HEK293 (cell line): Measurements from ENCODE around the gene BIN1.
A peak's percentile ranks its signal among the peaks of the same experiment; 100 is the strongest.

Experiments
- CTCF ChIA-PET: fragments of 350-600 bp; formaldehyde crosslinking; extraction: SDS; loops from one replicate; lab custom pipeline; 2021; ENCODE audit warnings: antibody characterized with exemption; lab: Yijun Ruan, JAX
- POLR2A ChIA-PET: fragments of 300-600 bp; formaldehyde crosslinking; extraction: SDS; loops from one replicate; lab custom pipeline; 2020; ENCODE audit warnings: antibody characterized with exemption, inconsistent platforms; lab: Yijun Ruan, JAX
- H3K27ac ChIP-seq: fragments of 200-500 bp; sonication (Bioruptor generic); 2 replicates; pipeline ENCODE4 v1.5.1; 2014; ENCODE audit warnings: low read depth, low read length, control low read depth, inconsistent platforms; ENCODE audit errors: extremely low read depth
- H3K36me3 ChIP-seq, 2 experiments: fragments of 200-500 bp in 1 of 2; sonication (Bioruptor generic) in 1 of 2; 1 replicate in 1 of 2; 2 replicates in 1 of 2; pipeline ENCODE4 v1.5.1; 2014 to 2017; ENCODE audit warnings: inconsistent platforms in 2 of 2, low read length in 2 of 2; ENCODE audit not compliant: control insufficient read depth in 2 of 2, insufficient read depth in 1 of 2
- H3K4me1 ChIP-seq: fragments of 200-500 bp; sonication (Bioruptor generic); 2 replicates; pipeline ENCODE4 v1.5.1; 2014; ENCODE audit warnings: mild to moderate bottlenecking, low read length, inconsistent platforms; ENCODE audit not compliant: control insufficient read depth, insufficient read depth
- H3K4me3 ChIP-seq: 2 replicates; pipeline ENCODE4 v1.5.1; 2011; ENCODE audit warnings: low read depth, mild to moderate bottlenecking, control low read depth, low read length, moderate library complexity
- H3K9me3 ChIP-seq: fragments of 200-500 bp; sonication (Bioruptor generic); 2 replicates; pipeline ENCODE4 v1.5.1; 2014; ENCODE audit warnings: low read depth, low read length, inconsistent platforms; ENCODE audit not compliant: control insufficient read depth, insufficient read depth
- MYNN ChIP-seq: fragments of 450-650 bp; formaldehyde crosslinking; IDR thresholded peaks from 2 replicates; pipeline ENCODE4 v1.5.1; 2016; ENCODE audit warnings: missing biosample characterization, missing genetic modification characterization, borderline replicate concordance
- SETDB1 ChIP-seq: IDR thresholded peaks from one replicate; pipeline ENCODE4 v1.6.1; 2017; ENCODE audit warnings: mild to moderate bottlenecking, low read length, moderate library complexity, mixed read lengths; ENCODE audit not compliant: insufficient read length
- ZNF19 ChIP-seq: fragments of 450-650 bp; formaldehyde crosslinking; IDR thresholded peaks from 2 replicates; pipeline ENCODE4; 2016; ENCODE audit warnings: missing biosample characterization, missing genetic modification characterization, low read depth
- ZNF514 ChIP-seq: fragments of 450-650 bp; formaldehyde crosslinking; IDR thresholded peaks from 2 replicates; pipeline ENCODE4 v1.5.1; 2016; ENCODE audit warnings: missing biosample characterization, missing genetic modification characterization
- ZNF621 ChIP-seq: fragments of 450-650 bp; formaldehyde crosslinking; IDR thresholded peaks from 2 replicates; pipeline ENCODE4 v1.5.1; 2017; ENCODE audit warnings: missing biosample characterization, missing genetic modification characterization
- ZNF626 ChIP-seq: fragments of 450-650 bp; sonication (Bioruptor Pico); formaldehyde crosslinking; IDR thresholded peaks from 2 replicates; pipeline ENCODE4 v1.5.1; 2018; ENCODE audit warnings: missing biosample characterization, missing genetic modification characterization, inconsistent platforms
- TF ChIP-seq, protein P1 (sequence below): fragments of 450-650 bp; formaldehyde crosslinking; IDR thresholded peaks from 2 replicates; pipeline ENCODE4 v1.5.1; 2016; ENCODE audit warnings: missing biosample characterization, missing genetic modification characterization
- TF ChIP-seq, protein P2 (sequence below): fragments of 450-650 bp; formaldehyde crosslinking; IDR thresholded peaks from 2 replicates; pipeline ENCODE4 v1.5.1; 2017; ENCODE audit warnings: missing biosample characterization, missing genetic modification characterization
- TF ChIP-seq, protein P3 (sequence below): fragments of 450-650 bp; formaldehyde crosslinking; IDR thresholded peaks from 2 replicates; pipeline ENCODE4 v1.5.1; 2016; ENCODE audit warnings: missing biosample characterization, missing genetic modification characterization, borderline replicate concordance
- TF ChIP-seq, protein P4 (sequence below): fragments of 450-650 bp; formaldehyde crosslinking; IDR thresholded peaks from 2 replicates; pipeline ENCODE4 v1.5.1; 2016; ENCODE audit warnings: missing biosample characterization, missing genetic modification characterization, borderline replicate concordance

Gene BIN1

DNA sequence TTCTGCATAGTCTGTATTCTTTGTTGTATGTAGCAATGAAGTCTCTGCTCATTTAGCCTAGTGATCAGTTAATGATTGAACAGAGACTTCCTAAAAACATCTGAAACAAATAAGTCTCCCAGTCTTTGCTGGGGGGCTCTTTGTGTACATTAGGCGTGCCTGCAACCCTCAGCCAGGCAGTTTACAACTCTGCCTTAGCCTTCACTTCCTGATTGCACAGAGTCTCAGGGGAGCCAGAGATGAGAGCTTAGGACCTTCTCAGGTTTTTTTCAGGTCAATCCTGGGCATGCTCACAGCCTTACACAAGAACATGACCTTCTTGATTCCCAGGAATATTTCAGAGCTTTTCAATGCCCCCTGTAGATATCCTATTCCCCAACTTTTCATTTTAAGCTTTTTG, 44.0 kb upstream of the BIN1 start:
- no peaks in the 10 kb centered on the region for H3K9me3 ChIP-seq
- no peaks in the 10 kb centered on the region for H3K36me3 ChIP-seq
- no peak overlapping the region for H3K27ac ChIP-seq
- H3K4me1 ChIP-seq: no peaks in the 10 kb centered on the region
- CTCF ChIA-PET: interaction anchor here (0.6 to 1.0 kb wide), 3 partner anchors 8 to 83 kb away, joined by 3 to 5 read pairs (median 3); no protein-coding TSS in a partner anchor
- POLR2A ChIA-PET: no interaction called here
- no peak overlapping the region for H3K4me3 ChIP-seq
- no peak for TF ChIP-seq ZNF621
- TF ChIP-seq, protein P1, sequence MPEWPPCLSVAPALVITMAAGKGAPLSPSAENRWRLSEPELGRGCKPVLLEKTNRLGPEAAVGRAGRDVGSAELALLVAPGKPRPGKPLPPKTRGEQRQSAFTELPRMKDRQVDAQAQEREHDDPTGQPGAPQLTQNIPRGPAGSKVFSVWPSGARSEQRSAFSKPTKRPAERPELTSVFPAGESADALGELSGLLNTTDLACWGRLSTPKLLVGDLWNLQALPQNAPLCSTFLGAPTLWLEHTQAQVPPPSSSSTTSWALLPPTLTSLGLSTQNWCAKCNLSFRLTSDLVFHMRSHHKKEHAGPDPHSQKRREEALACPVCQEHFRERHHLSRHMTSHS: no peak
- TF ChIP-seq, protein P2, sequence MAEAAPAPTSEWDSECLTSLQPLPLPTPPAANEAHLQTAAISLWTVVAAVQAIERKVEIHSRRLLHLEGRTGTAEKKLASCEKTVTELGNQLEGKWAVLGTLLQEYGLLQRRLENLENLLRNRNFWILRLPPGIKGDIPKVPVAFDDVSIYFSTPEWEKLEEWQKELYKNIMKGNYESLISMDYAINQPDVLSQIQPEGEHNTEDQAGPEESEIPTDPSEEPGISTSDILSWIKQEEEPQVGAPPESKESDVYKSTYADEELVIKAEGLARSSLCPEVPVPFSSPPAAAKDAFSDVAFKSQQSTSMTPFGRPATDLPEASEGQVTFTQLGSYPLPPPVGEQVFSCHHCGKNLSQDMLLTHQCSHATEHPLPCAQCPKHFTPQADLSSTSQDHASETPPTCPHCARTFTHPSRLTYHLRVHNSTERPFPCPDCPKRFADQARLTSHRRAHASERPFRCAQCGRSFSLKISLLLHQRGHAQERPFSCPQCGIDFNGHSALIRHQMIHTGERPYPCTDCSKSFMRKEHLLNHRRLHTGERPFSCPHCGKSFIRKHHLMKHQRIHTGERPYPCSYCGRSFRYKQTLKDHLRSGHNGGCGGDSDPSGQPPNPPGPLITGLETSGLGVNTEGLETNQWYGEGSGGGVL (tag by site-specific recombination): no peak
- TF ChIP-seq, protein P3, sequence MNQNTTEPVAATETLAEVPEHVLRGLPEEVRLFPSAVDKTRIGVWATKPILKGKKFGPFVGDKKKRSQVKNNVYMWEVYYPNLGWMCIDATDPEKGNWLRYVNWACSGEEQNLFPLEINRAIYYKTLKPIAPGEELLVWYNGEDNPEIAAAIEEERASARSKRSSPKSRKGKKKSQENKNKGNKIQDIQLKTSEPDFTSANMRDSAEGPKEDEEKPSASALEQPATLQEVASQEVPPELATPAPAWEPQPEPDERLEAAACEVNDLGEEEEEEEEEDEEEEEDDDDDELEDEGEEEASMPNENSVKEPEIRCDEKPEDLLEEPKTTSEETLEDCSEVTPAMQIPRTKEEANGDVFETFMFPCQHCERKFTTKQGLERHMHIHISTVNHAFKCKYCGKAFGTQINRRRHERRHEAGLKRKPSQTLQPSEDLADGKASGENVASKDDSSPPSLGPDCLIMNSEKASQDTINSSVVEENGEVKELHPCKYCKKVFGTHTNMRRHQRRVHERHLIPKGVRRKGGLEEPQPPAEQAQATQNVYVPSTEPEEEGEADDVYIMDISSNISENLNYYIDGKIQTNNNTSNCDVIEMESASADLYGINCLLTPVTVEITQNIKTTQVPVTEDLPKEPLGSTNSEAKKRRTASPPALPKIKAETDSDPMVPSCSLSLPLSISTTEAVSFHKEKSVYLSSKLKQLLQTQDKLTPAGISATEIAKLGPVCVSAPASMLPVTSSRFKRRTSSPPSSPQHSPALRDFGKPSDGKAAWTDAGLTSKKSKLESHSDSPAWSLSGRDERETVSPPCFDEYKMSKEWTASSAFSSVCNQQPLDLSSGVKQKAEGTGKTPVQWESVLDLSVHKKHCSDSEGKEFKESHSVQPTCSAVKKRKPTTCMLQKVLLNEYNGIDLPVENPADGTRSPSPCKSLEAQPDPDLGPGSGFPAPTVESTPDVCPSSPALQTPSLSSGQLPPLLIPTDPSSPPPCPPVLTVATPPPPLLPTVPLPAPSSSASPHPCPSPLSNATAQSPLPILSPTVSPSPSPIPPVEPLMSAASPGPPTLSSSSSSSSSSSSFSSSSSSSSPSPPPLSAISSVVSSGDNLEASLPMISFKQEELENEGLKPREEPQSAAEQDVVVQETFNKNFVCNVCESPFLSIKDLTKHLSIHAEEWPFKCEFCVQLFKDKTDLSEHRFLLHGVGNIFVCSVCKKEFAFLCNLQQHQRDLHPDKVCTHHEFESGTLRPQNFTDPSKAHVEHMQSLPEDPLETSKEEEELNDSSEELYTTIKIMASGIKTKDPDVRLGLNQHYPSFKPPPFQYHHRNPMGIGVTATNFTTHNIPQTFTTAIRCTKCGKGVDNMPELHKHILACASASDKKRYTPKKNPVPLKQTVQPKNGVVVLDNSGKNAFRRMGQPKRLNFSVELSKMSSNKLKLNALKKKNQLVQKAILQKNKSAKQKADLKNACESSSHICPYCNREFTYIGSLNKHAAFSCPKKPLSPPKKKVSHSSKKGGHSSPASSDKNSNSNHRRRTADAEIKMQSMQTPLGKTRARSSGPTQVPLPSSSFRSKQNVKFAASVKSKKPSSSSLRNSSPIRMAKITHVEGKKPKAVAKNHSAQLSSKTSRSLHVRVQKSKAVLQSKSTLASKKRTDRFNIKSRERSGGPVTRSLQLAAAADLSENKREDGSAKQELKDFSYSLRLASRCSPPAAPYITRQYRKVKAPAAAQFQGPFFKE: no peak
- TF ChIP-seq SETDB1: peak; percentile 58

DNA sequence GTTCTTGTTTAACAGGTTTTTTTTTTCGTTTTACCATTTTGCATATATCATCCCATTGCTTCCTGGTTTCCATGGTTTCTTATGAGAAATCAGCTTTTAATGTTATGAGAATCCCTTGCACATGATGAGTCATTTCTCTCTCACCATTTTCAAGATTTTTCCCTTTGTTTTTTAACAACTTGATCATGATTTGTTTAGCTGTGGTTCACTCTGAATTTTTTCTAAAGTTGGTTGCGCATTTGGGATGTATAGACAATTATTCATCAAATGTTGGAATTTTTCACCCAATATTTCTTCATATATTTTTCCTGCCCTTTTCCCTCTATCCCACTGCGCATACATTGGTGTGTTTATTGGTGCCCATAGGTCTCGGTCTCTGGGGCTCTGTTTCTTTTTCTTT, 42.4 kb upstream of the BIN1 start:
- no peaks in the 10 kb centered on the region for H3K9me3 ChIP-seq
- no peak overlapping the region for H3K4me3 ChIP-seq
- TF ChIP-seq ZNF514: no peak
- 0 out of 2 replicates have a peak, but pooled peaks have one; percentile 39 for TF ChIP-seq MYNN (tag by site-specific recombination)
- no peak for TF ChIP-seq ZNF19 (tag by site-specific recombination)
- H3K4me1 ChIP-seq: no peaks in the 10 kb centered on the region
- no peak overlapping the region for H3K27ac ChIP-seq
- POLR2A ChIA-PET: no interaction called here
- no peaks in the 10 kb centered on the region for H3K36me3 ChIP-seq
- CTCF ChIA-PET: no interaction called here

DNA sequence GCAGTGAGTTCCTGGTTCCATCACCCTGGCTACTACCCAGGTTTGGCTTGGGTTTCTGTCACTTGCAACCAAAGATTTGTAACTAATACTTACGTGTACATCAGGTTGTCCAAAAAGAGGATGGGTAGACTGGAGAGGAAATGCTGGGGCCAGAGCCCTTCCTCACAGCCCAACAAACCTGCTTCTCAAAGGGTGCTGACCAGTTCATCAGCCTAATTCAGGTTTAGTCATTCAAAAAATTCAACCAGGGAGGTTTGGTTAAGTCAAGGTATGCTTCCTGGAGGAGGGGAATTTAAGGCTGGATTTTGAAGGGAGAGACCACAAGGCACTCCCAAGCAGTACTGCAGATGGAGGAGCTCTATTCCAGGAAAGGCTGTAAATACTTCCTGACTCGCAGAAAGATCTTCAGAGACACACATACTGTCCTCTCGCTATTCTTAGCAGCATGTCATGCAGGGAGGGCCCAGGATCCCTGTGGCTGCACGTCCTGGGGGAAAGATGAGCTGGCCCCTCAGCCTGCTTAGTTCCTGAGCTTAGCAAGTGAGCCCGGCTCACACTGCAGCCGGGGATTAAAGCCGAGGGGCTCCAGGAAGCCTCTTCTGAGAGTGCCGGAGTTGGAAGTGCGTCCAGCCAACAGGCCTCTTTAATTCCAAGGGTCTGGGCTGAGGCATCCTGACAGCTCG, 40.0 kb upstream of the BIN1 start:
- no peak overlapping the region for H3K4me3 ChIP-seq
- TF ChIP-seq, protein P4, sequence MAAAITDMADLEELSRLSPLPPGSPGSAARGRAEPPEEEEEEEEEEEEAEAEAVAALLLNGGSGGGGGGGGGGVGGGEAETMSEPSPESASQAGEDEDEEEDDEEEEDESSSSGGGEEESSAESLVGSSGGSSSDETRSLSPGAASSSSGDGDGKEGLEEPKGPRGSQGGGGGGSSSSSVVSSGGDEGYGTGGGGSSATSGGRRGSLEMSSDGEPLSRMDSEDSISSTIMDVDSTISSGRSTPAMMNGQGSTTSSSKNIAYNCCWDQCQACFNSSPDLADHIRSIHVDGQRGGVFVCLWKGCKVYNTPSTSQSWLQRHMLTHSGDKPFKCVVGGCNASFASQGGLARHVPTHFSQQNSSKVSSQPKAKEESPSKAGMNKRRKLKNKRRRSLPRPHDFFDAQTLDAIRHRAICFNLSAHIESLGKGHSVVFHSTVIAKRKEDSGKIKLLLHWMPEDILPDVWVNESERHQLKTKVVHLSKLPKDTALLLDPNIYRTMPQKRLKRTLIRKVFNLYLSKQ (tag by site-specific recombination): no peak
- no peak for TF ChIP-seq ZNF626 (tag by site-specific recombination)
- H3K4me1 ChIP-seq: no peaks in the 10 kb centered on the region
- ChIA-PET CTCF (interaction anchor here (0.9 kb wide), 1 partner anchor 79 kb away, joined by 3 read pairs; no protein-coding TSS in a partner anchor), POLR2A (no interaction called here)
- no peak overlapping the region for H3K27ac ChIP-seq
- H3K36me3 ChIP-seq: no peaks in the 10 kb centered on the region
- no peaks in the 10 kb centered on the region for H3K9me3 ChIP-seq
